ENCODE measurements around the gene HCRTR2. TPM values are rescaled to one million over a fixed set of nuclear protein-coding genes. Genes with fewer than 3 reads are reported as not detected.

Gene HCRTR2
- polyA plus RNA-seq, 1 experiment: not detected

- POLR2A ChIA-PET: no interaction called here
- TF ChIP-seq CTCF (IDR thresholded peaks at IDR 0.05; ENCODE audit: insufficient read depth, low read depth, low read length): no peak
- H3K4me3 ChIP-seq (ENCODE audit: low read depth, low read length): no peak overlapping the region
- H3K27me3 ChIP-seq (ENCODE audit: control insufficient read depth, insufficient read depth, low read length): peaks cover 9% of the 10 kb centered on the region
- H3K36me3 ChIP-seq (ENCODE audit: control insufficient read depth, insufficient read depth, low read length): no peaks in the 10 kb centered on the region
- CTCF ChIA-PET: no interaction called here
- no peak for DNase-seq (ENCODE audit: low read depth)
Measured at GRCh38 chr6:55175078-55176049, 1.0 kb downstream of the HCRTR2 start.

- no peak overlapping the region for H3K4me3 ChIP-seq (ENCODE audit: low read depth, low read length)
- TF ChIP-seq CTCF (IDR thresholded peaks at IDR 0.05; ENCODE audit: insufficient read depth, low read depth, low read length): no peak
- POLR2A ChIA-PET: no interaction called here
- CTCF ChIA-PET: no interaction called here
- peaks cover 9% of the 10 kb centered on the region for H3K27me3 ChIP-seq (ENCODE audit: control insufficient read depth, insufficient read depth, low read length)
- no peak for DNase-seq (ENCODE audit: low read depth)
- H3K36me3 ChIP-seq (ENCODE audit: control insufficient read depth, insufficient read depth, low read length): no peaks in the 10 kb centered on the region
Measured at GRCh38 chr6:55176958-55177357, 2.6 kb downstream of the HCRTR2 start.

GRCh38 chr6:55180258-55180657, 5.9 kb downstream of the HCRTR2 start:
- H3K4me3 ChIP-seq (ENCODE audit: low read depth, low read length): no peak overlapping the region
- H3K36me3 ChIP-seq (ENCODE audit: control insufficient read depth, insufficient read depth, low read length): no peaks in the 10 kb centered on the region
- no peak for TF ChIP-seq CTCF (IDR thresholded peaks at IDR 0.05; ENCODE audit: insufficient read depth, low read depth, low read length)
- peaks cover 1% of the 10 kb centered on the region for H3K27me3 ChIP-seq (ENCODE audit: control insufficient read depth, insufficient read depth, low read length)
- ChIA-PET CTCF (no interaction called here), POLR2A (no interaction called here)
- no peak for DNase-seq (ENCODE audit: low read depth)

GRCh38 chr6:55182016-55182650, 7.8 kb downstream of the HCRTR2 start:
- no peak for DNase-seq (ENCODE audit: low read depth)
- ChIA-PET CTCF (no interaction called here), POLR2A (no interaction called here)
- TF ChIP-seq CTCF (IDR thresholded peaks at IDR 0.05; ENCODE audit: insufficient read depth, low read depth, low read length): no peak
- no peaks in the 10 kb centered on the region for H3K27me3 ChIP-seq (ENCODE audit: control insufficient read depth, insufficient read depth, low read length)
- H3K4me3 ChIP-seq (ENCODE audit: low read depth, low read length): no peak overlapping the region
- no peaks in the 10 kb centered on the region for H3K36me3 ChIP-seq (ENCODE audit: control insufficient read depth, insufficient read depth, low read length)

- no peaks in the 10 kb centered on the region for H3K36me3 ChIP-seq (ENCODE audit: control insufficient read depth, insufficient read depth, low read length)
- H3K27me3 ChIP-seq (ENCODE audit: control insufficient read depth, insufficient read depth, low read length): no peaks in the 10 kb centered on the region
- CTCF ChIA-PET: interaction anchor here (0.5 to 1.9 kb wide), 2 partner anchors 18 to 951 kb away, joined by 3 to 4 read pairs; no protein-coding TSS in a partner anchor
- POLR2A ChIA-PET: no interaction called here
- no peak for DNase-seq (ENCODE audit: low read depth)
- no peak overlapping the region for H3K4me3 ChIP-seq (ENCODE audit: low read depth, low read length)
- no peak for TF ChIP-seq CTCF (IDR thresholded peaks at IDR 0.05; ENCODE audit: insufficient read depth, low read depth, low read length)
Measured at GRCh38 chr6:55184782-55185530, 10.6 kb downstream of the HCRTR2 start.
